HG03342 (cell line): ENCODE measurements around the gene ADGB.
"Not testable (repeated sequence)": the region's sequence is repeated elsewhere in the genome, so short reads cannot be mapped to it uniquely, and the experiment has no call there.

Source experiments
- ATAC-seq: cut with Tn5 transposase; IDR thresholded peaks from one replicate; pipeline ENCODE4 v1.9.1; 2021; ENCODE audit warnings: mild to moderate bottlenecking, moderate library complexity; ENCODE audit not compliant: unreplicated experiment

ADGB gene

GRCh38 chr6:146598772-146599405 lies at the start of gene ADGB:
Gene ADGB, plus strand, starts transcription at chr6:146598972. Its CDS starts 69 bp downstream, at chr6:146599041.
- peak; percentile 52 for ATAC-seq

GRCh38 chr6:146550911-146551310 lies 47.9 kb upstream of the ADGB start:
- no peak for ATAC-seq

- no peak for ATAC-seq
Observed at GRCh38 chr6:146551545-146551944, 47.2 kb upstream of the ADGB start.

GRCh38 chr6:146553377-146554135 lies 45.2 kb upstream of the ADGB start:
- ATAC-seq: no peak

- ATAC-seq: no peak
Observed at GRCh38 chr6:146560607-146561006, 38.2 kb upstream of the ADGB start.

GRCh38 chr6:146566661-146567060 lies 32.1 kb upstream of the ADGB start:
- ATAC-seq: not testable (repeated sequence)

- not testable (repeated sequence) for ATAC-seq
Observed at GRCh38 chr6:146568619-146569018, 30.2 kb upstream of the ADGB start.

- no peak for ATAC-seq
Observed at GRCh38 chr6:146574211-146574610, 24.6 kb upstream of the ADGB start.

GRCh38 chr6:146578054-146578453 lies 20.7 kb upstream of the ADGB start:
- no peak for ATAC-seq

GRCh38 chr6:146581968-146582367 lies 16.8 kb upstream of the ADGB start:
- ATAC-seq: no peak

GRCh38 chr6:146582857-146583256 lies 15.9 kb upstream of the ADGB start:
- ATAC-seq: no peak

GRCh38 chr6:146583966-146584365 lies 14.8 kb upstream of the ADGB start:
- no peak for ATAC-seq

- ATAC-seq: no peak
Observed at GRCh38 chr6:146587459-146587858, 11.3 kb upstream of the ADGB start.

GRCh38 chr6:146590492-146590891 lies 8.3 kb upstream of the ADGB start:
- no peak for ATAC-seq

- ATAC-seq: no peak
Observed at GRCh38 chr6:146592451-146592850, 6.3 kb upstream of the ADGB start.

- ATAC-seq: no peak
Observed at GRCh38 chr6:146593986-146594385, 4.8 kb upstream of the ADGB start.

GRCh38 chr6:146594495-146594894 lies 4.3 kb upstream of the ADGB start:
- no peak for ATAC-seq

- ATAC-seq: peak; percentile 63
Observed at GRCh38 chr6:146595972-146596731, 2.6 kb upstream of the ADGB start.

GRCh38 chr6:146601352-146601751 lies 2.6 kb downstream of the ADGB start:
- no peak for ATAC-seq

GRCh38 chr6:146602526-146602925 lies 3.8 kb downstream of the ADGB start:
- ATAC-seq: no peak

GRCh38 chr6:146613947-146614346 lies 15.2 kb downstream of the ADGB start:
- no peak for ATAC-seq

GRCh38 chr6:146620655-146621054 lies 21.9 kb downstream of the ADGB start:
- ATAC-seq: no peak
